HG02642 (cell line): ENCODE data around the gene SLC5A7.

Experiments
- ATAC-seq: cut with Tn5 transposase; IDR thresholded peaks from one replicate; pipeline ENCODE4 v1.9.1; 2021; ENCODE audit warnings: mild to moderate bottlenecking; ENCODE audit not compliant: unreplicated experiment, poor library complexity

The SLC5A7 gene

GRCh38 chr2:108061439-108062042, 75.2 kb downstream of the SLC5A7 start:
- no peak for ATAC-seq
